A549 (cell line): ENCODE data around the gene FBXW9.

ENCODE experiments used
- CHD2 ChIP-seq: fragments of 150-350 bp; IDR thresholded peaks from 2 replicates; pipeline ENCODE4 v1.6.1; 2014; ENCODE audit warnings: low read length; ENCODE audit not compliant: partially characterized antibody
- CTCF ChIP-seq: fragments of >200 bp; sonication (Bioruptor Twin); formaldehyde crosslinking; IDR thresholded peaks from 3 replicates; pipeline ENCODE4 v1.5.1; 2016
- HOXB13 ChIP-seq: fragments of 250-450 bp; sonication (Bioruptor Pico); IDR thresholded peaks from 2 replicates; pipeline ENCODE4 v1.5.0; 2020; ENCODE audit warnings: low read depth, mild to moderate bottlenecking, moderate library complexity
- MYC ChIP-seq: IDR thresholded peaks from 2 replicates; pipeline ENCODE4 v1.6.1; 2012; ENCODE audit warnings: mild to moderate bottlenecking, inconsistent platforms, low read length, improper control_type of control experiment, borderline replicate concordance
- POLR2A ChIP-seq: IDR thresholded peaks from 2 replicates; pipeline ENCODE4 v1.6.1; 2012; ENCODE audit warnings: mild to moderate bottlenecking, low read length
- REST ChIP-seq: fragments of 200-600 bp; sonication (generic); IDR thresholded peaks from 2 replicates; pipeline ENCODE4 v1.6.1; 2016; ENCODE audit warnings: antibody characterized with exemption, mild to moderate bottlenecking, moderate library complexity
- SMC3 ChIP-seq: fragments of >200 bp; sonication (Bioruptor Twin); formaldehyde crosslinking; IDR thresholded peaks from 3 replicates; pipeline ENCODE4 v1.6.1; 2018; ENCODE audit warnings: inconsistent platforms

GRCh38 chr19:12701596-12702282 lies 5.3 kb upstream of the FBXW9 start:
- TF ChIP-seq POLR2A (no peak), CHD2 (no peak), MYC (no peak), CTCF (no peak), SMC3 (no peak), HOXB13 (CRISPR knock-in tag) (no peak), REST (no peak)
